Activated effector memory CD4-positive, alpha-beta T cell treated with anti-CD3 and anti-CD28 coated beads, Interleukin-2, amount 50 U/mL, for 16 hours (primary cell): Measurements from ENCODE around the gene CCDC6.
"Not testable (repeated sequence)": the region's sequence is repeated elsewhere in the genome, so short reads cannot be mapped to it uniquely, and the experiment has no call there.

Experiments used
- DNase-seq: peaks from one replicate; pipeline ENCODE4 v3.0.0-alpha.2; 2020

The CCDC6 gene

DNA sequence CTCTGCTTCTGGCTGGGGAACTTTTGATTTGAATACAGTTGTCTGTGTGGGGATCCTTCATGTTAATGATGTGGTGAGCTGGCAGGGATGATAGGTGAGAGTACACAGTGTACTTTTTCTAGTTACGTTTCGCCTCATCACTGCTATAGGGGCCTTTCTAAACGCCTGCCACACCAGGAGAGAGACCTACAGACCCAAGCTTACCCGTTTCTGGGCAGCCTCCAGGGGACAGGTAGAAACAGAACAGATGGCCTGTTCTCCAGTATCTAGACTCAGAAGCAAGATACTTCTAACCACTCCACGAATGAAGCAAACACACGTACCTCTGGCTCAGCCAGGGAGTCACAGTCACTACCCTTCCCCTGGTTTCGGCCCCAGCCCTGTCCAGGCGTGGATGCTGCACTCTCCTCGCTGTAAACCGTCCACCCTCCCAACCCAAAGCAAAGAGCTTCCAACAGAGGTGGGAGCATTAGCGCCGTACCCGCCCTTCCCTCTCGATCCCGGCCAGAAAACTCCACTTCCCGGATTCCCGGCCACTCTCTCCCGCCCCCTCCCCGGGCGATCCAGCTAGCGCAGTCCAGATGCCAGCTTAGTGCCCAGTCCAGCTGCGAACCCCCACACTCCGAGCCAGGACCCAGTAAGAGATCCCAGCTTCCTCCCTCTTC is 1.2 kb downstream of the CCDC6 start:
- peak; percentile 72 for DNase-seq

DNA sequence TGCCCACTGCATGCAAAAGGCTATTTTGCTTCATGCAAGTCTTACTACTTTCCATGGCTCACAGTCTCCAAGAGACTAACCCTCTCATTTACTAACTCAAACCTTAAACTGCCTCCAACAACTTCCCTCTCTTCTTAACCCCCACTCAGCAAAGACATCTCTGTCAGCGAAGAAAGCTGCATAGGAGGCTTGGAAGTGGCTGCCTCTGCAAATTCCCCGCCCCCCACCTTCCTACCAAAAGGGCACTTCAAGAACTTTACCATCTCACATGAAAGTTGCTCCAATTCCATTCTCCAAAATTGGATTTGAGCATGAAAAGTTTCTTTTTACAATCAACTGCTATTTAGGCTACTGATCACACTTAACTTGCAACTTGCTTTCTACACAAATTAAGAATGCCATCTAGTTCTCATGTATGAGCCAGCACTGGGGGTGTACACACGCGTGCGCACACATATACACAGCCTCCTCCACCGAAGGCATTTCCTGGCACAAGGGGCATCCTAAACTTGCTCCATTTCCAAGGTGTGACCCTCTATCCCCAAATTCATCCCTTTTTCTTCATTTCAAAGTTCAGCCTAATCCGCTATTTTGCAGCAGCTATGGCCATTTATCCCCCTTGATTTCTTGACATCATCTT is 1.8 kb downstream of the CCDC6 start:
- DNase-seq, result no peak

DNA sequence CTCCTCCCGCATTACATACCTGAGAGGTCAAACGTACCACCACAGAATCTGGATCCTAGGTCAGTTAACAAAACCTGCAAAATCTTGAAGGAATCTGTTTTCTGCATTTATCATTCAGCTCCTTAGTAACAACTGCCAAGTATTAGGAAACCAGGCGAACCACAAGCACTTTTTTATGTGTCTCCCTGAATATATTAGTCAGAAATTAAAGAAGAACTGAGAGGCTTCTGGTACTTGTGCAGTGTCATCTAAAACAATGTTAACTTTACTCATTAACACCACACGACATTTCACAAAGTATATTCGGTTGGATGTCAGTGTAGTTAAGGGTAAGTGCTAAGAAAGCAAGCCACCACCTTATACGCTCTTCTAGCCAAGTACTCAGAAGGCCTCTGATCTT is 2.5 kb downstream of the CCDC6 start:
- DNase-seq, result no peak

DNA sequence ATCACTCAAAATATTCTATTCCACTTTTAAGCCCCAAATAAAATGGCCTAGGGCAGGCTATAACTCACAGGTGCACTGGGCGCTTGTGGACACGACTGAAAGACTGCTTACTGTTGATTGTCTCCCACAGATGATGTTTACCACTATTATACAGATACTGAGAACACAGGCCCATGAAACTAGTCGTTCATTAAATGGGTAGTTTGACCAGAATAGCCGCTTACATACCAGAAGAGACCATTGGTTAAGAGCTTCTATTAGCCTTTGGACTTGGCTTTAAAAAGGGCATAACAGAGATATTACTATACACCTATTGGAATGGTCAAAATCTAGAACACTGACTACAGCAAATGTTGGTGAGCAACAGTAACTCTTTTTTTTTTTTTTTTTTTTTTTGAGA is 4.3 kb downstream of the CCDC6 start:
- no peak for DNase-seq

DNA sequence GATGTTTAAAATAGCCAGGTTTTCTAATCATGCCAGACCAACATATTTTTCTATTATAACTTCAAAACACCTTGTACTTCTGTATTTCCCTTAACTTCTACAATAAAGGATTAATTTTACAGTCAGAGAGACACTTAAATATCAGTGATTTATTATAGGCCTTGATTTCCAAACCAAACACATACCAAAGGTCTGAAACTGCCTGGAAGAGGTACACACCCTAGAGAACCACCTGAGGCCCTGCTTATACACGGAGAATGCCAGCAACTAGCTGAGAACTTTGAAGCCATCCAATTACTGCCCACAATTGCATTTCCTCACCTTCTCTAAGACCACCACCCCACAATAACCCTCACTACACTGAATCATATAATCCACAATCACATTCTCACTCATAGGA is 4.9 kb downstream of the CCDC6 start:
- no peak for DNase-seq

DNA sequence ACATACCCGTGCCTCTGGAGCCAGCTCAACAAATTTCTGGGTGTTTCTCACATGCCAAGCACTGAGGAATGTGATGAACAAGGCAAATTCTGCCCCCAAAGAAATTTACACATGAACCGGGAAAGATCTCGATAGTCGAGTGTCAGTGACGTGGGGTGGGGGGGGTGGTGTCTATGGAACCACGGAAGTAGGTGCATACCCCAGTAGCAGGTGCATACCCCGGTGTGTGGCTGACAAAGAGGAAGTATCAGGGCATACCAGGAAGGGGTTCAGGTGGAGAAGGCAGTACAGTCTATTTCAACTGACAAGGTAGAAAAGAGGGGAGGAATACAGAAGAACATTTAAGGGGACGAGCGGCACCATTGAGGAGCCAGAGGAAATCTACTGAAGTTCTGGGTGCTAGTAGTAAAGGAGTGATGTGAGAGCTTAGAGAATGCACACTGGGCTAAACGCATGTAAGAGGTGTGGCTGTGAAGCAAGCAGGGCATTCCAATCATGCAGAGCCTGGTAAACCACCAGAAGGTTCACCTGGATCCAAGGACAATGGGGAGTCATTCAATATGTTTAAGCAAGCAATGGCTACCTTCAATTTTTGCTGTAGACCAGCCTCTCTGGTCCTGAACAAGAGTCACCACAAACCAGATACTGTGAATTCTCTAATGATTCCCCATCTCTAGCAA is 6.2 kb downstream of the CCDC6 start:
- DNase-seq, result no peak

DNA sequence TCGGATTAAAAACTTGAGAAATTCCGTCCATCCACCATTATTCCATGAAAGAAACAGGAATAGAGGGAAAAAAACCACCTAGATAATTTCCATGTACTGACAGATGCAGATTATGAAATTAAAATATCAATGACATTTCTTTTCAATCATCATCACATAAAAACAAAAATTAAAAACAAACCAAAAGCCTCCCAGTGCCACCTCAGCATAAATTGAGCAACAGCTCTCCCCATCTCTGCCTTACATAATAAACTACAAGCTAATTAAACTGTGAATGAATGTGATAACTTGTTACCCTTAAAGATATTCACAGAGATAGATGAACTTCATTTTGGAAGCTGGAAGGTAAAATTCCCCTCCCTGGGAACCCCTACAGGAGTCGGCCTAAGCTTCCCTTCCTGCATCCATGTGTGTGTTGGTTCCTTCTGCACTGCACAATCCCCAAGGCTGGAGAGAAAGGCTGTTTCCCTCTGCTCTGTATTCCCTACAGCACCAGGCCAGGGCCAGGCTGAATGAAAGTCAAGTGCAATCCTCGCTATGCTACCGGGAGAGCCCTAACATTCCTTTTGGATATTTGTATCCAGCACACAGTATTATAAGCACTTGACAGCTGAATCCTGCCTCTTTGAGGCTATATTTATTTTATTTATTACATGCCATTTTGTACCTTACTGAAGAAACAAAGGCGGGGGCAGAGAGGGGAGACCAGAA is 8.1 kb downstream of the CCDC6 start:
- no peak for DNase-seq

DNA sequence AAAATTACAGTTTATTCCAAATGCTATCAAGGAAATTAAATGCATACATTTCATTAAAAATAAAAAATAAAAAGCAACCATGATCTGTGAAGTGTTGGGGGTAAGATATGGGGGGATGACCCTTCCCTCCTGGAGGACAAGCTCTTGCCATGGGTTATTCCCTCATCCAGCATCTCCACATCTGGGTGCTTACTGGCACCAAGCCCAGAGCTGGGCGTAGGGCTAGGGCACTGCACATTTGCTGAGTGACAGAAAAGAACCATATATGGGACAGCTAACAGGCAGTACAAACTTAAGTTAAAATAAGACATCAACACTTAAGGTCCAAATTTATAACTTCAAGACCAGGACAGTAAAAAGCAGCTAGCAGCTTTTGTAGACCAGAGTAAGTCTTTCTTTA is 10.2 kb downstream of the CCDC6 start:
- DNase-seq, result no peak

DNA sequence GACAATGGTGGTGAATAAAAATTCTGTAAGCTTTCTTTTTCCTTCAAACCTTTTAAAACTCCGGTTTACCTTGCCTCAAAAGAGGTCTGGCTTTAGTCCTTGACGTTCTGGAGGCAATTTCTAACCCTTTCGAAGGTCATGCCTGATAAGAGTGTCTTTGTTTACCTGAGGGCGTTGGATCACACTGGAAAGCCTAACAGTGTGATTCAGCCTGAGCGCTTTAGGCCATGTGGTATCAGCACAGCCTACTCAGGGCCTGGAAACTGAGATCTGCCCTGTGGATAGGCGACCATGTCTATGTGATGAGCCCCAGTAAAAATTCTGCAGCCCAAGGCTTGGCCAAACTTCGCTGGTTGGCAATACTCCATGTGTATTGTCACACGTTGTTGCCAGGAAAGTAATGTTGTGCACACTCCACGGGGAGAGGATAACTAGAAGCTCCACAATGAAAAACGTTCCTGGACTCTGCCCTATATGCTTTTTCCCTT is 10.7 kb downstream of the CCDC6 start:
- no peak for DNase-seq

DNA sequence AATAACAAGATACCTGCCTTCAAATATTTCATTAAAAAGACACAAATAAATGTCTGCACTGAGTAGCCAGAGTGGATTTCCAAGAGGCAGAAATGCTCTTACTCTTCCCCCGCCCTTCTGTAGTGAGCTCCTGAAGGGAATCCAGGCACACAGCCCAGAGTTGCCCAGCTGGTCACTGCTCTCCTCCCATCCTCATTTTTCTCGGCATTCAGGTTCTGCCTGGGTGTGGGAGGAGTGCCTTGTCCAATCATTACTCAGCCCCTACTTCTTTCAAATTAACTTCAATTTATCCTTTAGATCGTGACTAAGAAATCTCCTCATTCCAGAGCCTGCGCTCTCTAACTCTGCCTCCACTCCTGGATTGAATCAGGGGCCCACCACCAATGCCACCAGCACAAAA is 12.2 kb downstream of the CCDC6 start:
- no peak for DNase-seq

DNA sequence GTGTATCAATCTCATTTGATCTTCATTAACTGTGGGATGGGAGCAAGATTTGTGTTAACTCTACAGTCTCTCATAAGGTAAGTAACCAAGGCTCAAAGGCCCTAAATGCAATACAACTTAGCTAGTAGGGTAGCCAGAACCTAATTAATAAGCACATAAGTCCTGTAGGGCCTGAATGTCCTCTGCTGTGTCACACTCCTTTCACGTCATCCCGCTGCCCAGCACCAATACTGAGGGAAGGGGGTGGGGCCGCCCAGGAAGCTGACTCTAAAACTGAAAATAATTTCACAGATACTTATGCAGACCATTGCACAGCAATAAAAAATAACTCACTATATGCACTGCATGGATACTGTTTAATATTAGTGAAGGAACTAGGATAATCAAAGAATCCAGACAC is 13.7 kb downstream of the CCDC6 start:
- no peak for DNase-seq

DNA sequence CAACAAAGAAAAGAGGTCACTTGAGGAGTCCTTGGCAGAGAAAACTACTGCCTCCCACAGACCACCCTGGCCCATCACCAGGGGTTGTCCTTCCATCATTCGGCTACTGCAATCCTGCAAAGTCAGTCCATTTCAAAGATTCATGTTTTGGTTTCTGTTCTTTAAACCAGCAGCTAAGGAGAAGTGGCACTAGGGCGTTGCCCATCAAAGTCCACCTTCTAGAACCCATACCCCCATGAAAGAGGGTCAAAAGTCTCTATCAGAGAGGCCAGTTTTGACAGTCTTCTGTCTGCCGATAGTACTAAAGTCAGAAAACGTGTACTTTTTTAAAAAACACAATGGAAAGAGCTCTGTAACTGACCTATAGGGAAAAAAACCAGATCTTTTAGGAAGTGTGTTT is 14.4 kb downstream of the CCDC6 start:
- no peak for DNase-seq

DNA sequence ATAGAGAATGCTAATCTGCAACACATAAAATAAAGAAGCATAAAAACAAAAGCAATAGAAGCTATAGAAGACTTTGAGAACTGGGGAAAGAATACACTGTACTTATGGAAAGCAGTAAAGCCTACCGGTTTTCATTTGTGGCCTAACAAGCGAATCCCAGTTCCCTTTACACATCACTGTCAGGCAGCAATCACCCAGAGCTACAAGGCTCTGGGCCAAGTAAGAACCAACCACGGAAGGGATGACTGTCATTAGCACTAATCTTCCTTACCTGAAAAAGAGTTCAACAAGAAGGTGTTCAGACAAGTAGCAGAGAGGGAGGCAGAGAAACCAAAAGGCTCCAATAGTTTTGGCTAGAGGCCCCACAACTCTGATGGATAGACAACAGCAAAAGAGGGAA is 15.0 kb downstream of the CCDC6 start:
- DNase-seq, result no peak

DNA sequence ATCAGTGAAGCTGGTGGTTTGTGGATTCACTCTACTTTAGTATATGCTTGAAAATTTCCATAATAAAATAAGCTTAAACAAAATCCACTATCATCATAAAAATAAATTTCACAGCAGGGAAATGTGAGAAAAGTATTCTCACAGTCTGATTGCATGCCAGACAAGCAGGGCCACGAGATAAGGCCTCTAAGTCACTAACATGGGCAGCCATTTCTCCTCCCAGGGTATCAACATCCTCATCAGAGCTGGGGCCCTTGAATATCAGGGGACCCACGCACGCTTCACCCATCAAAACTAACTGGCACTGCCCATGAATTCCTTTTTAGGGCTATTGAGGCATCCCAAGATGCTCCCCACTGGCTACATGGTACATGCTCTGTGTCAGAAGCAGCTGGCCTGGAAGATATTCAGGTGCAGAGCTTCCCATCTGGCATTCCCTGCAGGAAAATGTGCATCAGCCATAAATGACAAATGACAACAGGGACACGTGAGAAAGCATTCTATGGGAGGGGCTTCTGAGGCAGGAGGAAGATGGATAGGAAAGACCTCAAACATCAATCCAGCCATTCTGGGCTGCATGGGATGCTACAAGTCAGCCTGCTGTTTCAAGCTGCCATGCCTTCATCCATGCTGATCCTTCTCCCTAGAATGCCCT is 17.4 kb downstream of the CCDC6 start:
- DNase-seq, result no peak

DNA sequence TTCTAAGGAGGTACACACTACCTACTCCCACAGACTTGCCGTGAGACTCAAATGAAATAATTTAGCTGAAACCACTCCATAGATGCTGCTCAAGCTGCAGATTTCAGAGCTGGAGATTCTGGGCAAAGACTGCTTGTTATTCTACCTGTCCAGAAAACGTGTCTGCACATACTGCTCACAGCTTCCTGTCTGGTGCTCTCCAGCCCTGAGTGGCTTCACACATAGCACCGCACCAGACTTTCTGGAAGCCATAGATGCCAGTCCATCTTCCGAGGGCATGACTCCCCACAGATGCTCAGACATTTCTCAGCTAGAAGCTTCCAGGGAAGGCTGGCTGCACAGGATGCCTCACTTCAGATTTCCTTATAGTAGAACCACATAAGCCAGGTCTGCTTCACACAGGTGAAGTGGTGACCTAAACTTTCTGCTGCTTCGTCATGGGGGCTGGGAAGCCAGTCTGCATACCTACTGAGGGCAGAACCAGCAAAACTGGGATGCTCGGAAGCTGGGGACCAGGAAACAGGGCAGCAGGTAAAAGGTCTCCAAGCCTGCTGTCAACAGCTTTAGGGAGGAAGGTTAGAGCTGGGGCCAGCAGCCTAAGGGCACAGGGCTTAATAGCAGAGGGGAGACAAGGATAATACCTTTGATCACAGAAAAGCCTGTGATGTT is 18.2 kb downstream of the CCDC6 start:
- DNase-seq, result no peak

DNA sequence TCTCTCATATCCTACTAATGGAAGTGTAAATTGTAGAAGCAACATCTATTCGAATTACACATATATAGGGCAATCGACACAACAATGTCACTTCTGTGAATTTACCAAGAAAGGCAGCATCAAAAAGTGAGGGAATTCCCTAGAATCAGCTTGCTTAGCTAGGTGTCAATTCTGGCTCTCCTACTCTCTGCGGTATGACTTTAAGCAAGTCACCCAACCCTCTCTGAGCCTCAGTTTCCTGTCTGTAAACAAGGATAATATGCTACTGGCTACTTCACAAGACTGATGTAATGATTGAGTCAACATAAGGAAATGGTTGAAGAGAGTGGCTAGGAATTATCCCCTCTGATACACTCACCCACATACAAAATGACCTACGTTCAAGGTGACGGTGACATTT is 19.4 kb downstream of the CCDC6 start:
- no peak for DNase-seq

DNA sequence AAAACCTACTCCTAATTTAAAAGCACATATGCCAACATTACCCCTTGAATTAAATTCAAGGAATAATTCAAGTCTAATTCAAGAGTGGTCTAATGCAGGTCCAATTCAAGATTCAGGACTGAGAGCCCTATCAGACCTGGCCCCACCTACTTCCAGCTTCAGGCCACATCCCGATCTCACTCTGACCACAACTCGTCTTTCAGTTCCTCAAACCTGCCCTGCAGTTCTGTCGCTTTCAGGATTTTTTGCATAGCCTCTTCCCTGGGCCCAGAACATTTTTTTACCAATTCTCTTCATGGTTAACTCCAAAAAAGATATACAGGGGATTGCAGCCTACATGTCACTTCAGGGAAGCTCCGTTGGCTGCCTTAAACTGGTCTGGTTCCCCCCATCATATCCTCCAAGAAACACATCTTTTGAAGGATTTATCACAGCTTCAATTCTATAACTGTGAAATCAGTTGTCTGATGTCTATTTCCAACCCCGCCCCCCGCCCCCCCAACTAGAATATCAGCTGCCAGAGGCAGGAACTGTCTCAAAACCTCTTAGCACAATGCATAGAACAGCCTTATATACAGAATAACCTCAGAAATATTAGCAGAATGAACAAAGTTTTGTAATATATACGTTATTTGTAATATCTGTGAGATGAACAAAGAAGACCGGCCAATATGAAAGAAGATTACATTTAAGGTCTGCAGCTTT is 20.8 kb downstream of the CCDC6 start:
- DNase-seq, result no peak

DNA sequence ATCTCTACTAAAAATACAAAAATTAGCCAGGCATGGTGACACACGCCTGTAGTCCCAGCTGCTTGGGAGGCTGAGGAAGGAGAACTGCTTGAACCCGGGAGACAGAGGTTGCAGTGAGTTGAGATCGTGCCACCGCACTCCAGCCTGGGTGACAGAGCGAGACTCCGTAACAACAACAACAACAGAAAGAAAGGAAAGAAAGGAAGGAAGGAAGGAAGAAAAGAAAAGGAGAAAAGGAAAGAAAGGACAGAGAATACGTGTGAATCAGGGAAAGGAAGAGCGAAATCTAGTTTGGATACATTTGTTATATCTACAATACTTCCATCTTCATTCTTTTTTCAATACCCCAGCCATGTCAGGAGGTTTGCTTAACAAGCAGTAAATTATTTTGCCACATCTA is 21.5 kb downstream of the CCDC6 start:
- DNase-seq, result not testable (repeated sequence)

DNA sequence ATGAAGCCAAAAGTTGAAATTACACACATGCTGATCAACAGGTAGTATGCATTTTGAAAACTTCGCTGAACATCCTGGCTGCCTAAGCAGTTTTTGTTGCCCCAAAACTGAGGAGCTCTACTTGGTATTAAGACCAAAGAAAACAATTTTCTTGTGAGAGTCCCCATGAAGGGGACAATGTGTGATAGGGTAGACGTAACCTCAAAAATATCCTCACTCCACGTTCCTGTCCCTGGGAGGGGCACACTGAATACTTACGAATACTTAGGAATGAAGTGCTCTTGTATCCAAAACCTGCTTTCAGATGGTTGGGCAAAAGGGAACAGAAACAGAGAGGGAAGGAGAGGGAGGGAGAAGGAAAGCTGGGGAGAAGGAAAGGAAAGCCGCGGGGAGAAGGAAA is 24.7 kb downstream of the CCDC6 start:
- DNase-seq, result no peak

DNA sequence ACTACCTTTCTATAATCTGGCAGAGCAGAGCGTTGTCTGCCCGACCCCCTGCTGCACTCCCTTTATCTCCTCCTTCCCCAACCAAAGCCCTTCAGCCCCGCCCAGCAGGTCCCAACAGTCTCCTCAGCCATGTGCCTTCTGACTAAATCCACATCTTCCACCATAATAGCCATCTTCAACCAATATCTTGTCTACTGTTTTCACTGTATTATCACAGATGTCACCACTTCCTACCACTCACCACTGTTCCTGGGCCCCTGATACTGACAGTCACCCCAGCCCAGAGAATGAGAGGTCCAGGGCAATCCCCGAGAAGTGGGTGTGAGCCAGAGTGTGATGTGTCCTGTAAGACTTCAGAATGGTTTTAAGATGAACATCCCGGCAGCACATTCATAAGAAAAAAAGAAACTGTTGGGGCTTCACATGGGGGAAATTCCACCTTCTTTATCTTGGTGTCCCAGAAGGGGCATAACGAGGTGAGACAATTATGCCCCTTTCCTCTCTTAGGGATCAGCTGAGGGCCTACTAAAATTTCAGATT is 25.3 kb downstream of the CCDC6 start:
- DNase-seq, result peak; percentile 86

DNA sequence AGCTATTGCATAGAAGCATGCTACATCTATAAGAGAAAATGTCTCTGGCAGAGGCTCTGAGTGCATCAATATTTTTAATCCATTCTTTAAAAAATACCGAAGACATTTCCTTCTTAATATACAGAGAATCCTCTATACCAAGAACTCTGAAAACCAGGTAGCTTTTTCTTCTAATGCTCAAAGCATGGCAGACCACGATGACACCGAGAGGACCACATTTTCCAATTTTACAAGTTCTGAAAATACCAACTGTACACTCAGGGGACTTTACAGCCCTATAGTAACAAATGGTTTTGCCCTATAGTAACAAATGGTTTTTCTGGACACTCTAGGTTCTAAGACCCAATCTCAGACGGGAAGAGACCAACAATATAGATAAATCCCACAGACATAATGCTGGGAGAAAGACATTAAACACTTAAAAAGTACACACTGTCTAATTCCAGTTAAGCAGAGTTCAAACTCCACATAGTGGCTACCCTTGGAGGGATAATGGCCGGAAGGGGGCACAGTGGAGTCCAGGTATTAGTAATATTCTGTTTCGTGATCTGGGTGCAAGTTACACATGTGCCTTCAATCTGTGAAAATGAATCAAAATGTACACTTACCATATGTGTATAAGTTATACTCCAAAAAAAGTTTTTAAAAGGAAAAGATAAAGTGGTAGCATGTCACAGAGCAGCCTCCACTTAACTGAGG is 26.2 kb downstream of the CCDC6 start:
- no peak for DNase-seq
